CD4-positive, CD25-positive, alpha-beta regulatory T cell (primary cell): ENCODE data around the gene HTRA3. TPM values are rescaled to one million over a fixed set of nuclear protein-coding genes. Genes with fewer than 3 reads are reported as not detected.
A peak's percentile ranks its signal among the peaks of the same experiment; 100 is the strongest.

Experiments used
- ATAC-seq, 2 donors: fragments of 150-1000 bp; cut with Tn5 transposase; one replicate each; pipeline ENCODE4 v1.10.0; 2021; ENCODE audit warnings: low read depth in 2 of 2, moderate number of reproducible peaks in 2 of 2, moderate library complexity in 1 of 2
- DNase-seq, 3 donors: peaks; one replicate each; pipeline versions ENCODE4 v3.0.0 to v3.0.0-alpha.2; 2012 to 2022; ENCODE audit warnings: mixed read lengths in 1 of 3
- H3K27ac ChIP-seq: one replicate; pipeline ENCODE4 v1.7.0; 2013; ENCODE audit warnings: mild to moderate bottlenecking, low read length; ENCODE audit not compliant: insufficient read depth, poor library complexity, severe bottlenecking
- H3K27me3 ChIP-seq: one replicate; pipeline ENCODE4 v1.7.0; 2013; ENCODE audit warnings: low read length; ENCODE audit not compliant: control insufficient read depth, insufficient read depth
- H3K36me3 ChIP-seq: one replicate; pipeline ENCODE4 v1.7.0; 2013; ENCODE audit warnings: mild to moderate bottlenecking, low read length, moderate library complexity; ENCODE audit not compliant: control insufficient read depth, insufficient read depth
- H3K4me1 ChIP-seq: 2 replicates; pipeline ENCODE4 v1.7.0; 2013; ENCODE audit warnings: mild to moderate bottlenecking, low read length; ENCODE audit not compliant: insufficient read depth, control insufficient read depth, poor library complexity, severe bottlenecking
- H3K4me3 ChIP-seq: one replicate; pipeline ENCODE4 v1.7.0; 2013; ENCODE audit warnings: low read depth, mild to moderate bottlenecking, low read length, moderate library complexity
- H3K9me3 ChIP-seq, 2 experiments: 1 replicate in 1 of 2; 2 replicates in 1 of 2; pipeline ENCODE4 v1.7.0; 2013; ENCODE audit warnings: low read length in 2 of 2, mild to moderate bottlenecking in 1 of 2, moderate library complexity in 1 of 2; ENCODE audit not compliant: control insufficient read depth in 2 of 2
- H3K27ac Mint-ChIP-seq, 3 donors: one replicate each; pipeline ENCODE4 v1.8.0; 2020 to 2022; ENCODE audit warnings: mild to moderate bottlenecking in 3 of 3, mixed read lengths in 3 of 3, moderate library complexity in 2 of 3
- H3K27me3 Mint-ChIP-seq: one replicate; pipeline ENCODE4 v1.8.0; 2022; ENCODE audit warnings: mild to moderate bottlenecking, mixed read lengths
- H3K36me3 Mint-ChIP-seq: one replicate; pipeline ENCODE4 v1.8.0; 2020; ENCODE audit warnings: mixed read lengths
- H3K4me1 Mint-ChIP-seq, 4 donors: one replicate each; pipeline ENCODE4 v1.8.0; 2020 to 2022; ENCODE audit warnings: mixed read lengths in 4 of 4, mild to moderate bottlenecking in 1 of 4
- H3K4me3 Mint-ChIP-seq, 4 donors: one replicate each; pipeline ENCODE4 v1.8.0; 2020 to 2022; ENCODE audit warnings: mild to moderate bottlenecking in 4 of 4, mixed read lengths in 4 of 4, moderate library complexity in 3 of 4
- H3K9me3 Mint-ChIP-seq, 7 donors: one replicate each; pipeline ENCODE4 v1.8.0; 2020 to 2022; ENCODE audit warnings: mixed read lengths in 7 of 7, mild to moderate bottlenecking in 3 of 7, moderate library complexity in 2 of 7
- polyA plus RNA-seq, 4 donors: library from polyadenylated mRNA; unstranded; fragments of 300-500 nt; fragmentation: Illumina TruSeq; gene quantifications; one replicate each; pipeline ENCODE4 v1.2.3, GENCODE V29; 2021
- total RNA-seq: library from RNA; stranded (reverse); gene quantifications from one replicate; pipeline ENCODE4 v1.2.3, GENCODE V29; 2022

Gene HTRA3
- total and polyA plus RNA-seq, 5 donors from 2014 or later, result not detected

- H3K4me3 Mint-ChIP-seq, result no peak overlapping the region
- Histone ChIP-seq H3K4me3 (no peak overlapping the region), H3K27me3 (no peaks in the 10 kb centered on the region), H3K27ac (no peak overlapping the region), H3K36me3 (peaks cover 28% of the 10 kb centered on the region), H3K4me1 (no peaks in the 10 kb centered on the region), H3K9me3 (no peaks in the 10 kb centered on the region)
- peaks cover 0 to 6% (median 0%) of the 10 kb centered on the region in 4 donors for H3K4me1 Mint-ChIP-seq
- no peaks in the 10 kb centered on the region for H3K9me3 Mint-ChIP-seq
- ATAC-seq (no peak), DNase-seq (no peak)
- peaks cover 8% of the 10 kb centered on the region for H3K36me3 Mint-ChIP-seq
- no peak overlapping the region for H3K27ac Mint-ChIP-seq
- peaks cover 4% of the 10 kb centered on the region for H3K27me3 Mint-ChIP-seq
These were observed 33.9 kb upstream of the HTRA3 start for GRCh38 chr4:8235686-8236085.

- Histone ChIP-seq H3K4me3 (no peak overlapping the region), H3K27ac (no peak overlapping the region), H3K9me3 (no peaks in the 10 kb centered on the region), H3K36me3 (peaks cover 28% of the 10 kb centered on the region), H3K4me1 (no peaks in the 10 kb centered on the region), H3K27me3 (no peaks in the 10 kb centered on the region)
- Mint-ChIP-seq H3K27ac (peak overlapping the region in 1 of 3 donors; percentile 84), H3K4me1 (peaks cover 0 to 4% (median under 1%) of the 10 kb centered on the region in 4 donors), H3K27me3 (peaks cover 4% of the 10 kb centered on the region), H3K9me3 (no peaks in the 10 kb centered on the region), H3K36me3 (peaks cover 8% of the 10 kb centered on the region), H3K4me3 (no peak overlapping the region)
- DNase-seq (no peak), ATAC-seq (no peak)
These were observed 33.2 kb upstream of the HTRA3 start for GRCh38 chr4:8236106-8236919.

GRCh38 chr4:8236920-8237195 is 32.7 kb upstream of the HTRA3 start:
- ATAC-seq, result no peak
- Mint-ChIP-seq H3K36me3 (peaks cover 8% of the 10 kb centered on the region), H3K4me3 (no peak overlapping the region), H3K27ac (no peak overlapping the region), H3K4me1 (peaks cover 0 to 8% (median 3%) of the 10 kb centered on the region in 4 donors), H3K27me3 (peaks cover 4% of the 10 kb centered on the region), H3K9me3 (no peaks in the 10 kb centered on the region)
- H3K36me3 ChIP-seq, result peaks cover 28% of the 10 kb centered on the region
- no peak for DNase-seq
- no peaks in the 10 kb centered on the region for H3K27me3 ChIP-seq
- no peak overlapping the region for H3K4me3 ChIP-seq
- no peak overlapping the region for H3K27ac ChIP-seq
- H3K9me3 ChIP-seq, result no peaks in the 10 kb centered on the region
- peaks cover 3% of the 10 kb centered on the region for H3K4me1 ChIP-seq

GRCh38 chr4:8237256-8237989 is 32.1 kb upstream of the HTRA3 start:
- Mint-ChIP-seq H3K27ac (no peak overlapping the region), H3K27me3 (peaks cover 4% of the 10 kb centered on the region), H3K4me3 (no peak overlapping the region), H3K9me3 (no peaks in the 10 kb centered on the region), H3K36me3 (peaks cover 6% of the 10 kb centered on the region), H3K4me1 (peaks cover 0 to 13% (median 4%) of the 10 kb centered on the region in 4 donors)
- no peak for DNase-seq
- peaks cover 27% of the 10 kb centered on the region for H3K36me3 ChIP-seq
- H3K9me3 ChIP-seq, result no peaks in the 10 kb centered on the region
- H3K4me3 ChIP-seq, result no peak overlapping the region
- peaks cover 9% of the 10 kb centered on the region for H3K4me1 ChIP-seq
- no peak overlapping the region for H3K27ac ChIP-seq
- H3K27me3 ChIP-seq, result no peaks in the 10 kb centered on the region
- no peak for ATAC-seq

GRCh38 chr4:8238036-8238511 is 31.5 kb upstream of the HTRA3 start:
- Mint-ChIP-seq H3K36me3 (peaks cover 5% of the 10 kb centered on the region), H3K4me1 (peaks cover 0 to 15% (median 4%) of the 10 kb centered on the region in 4 donors), H3K4me3 (no peak overlapping the region), H3K27me3 (peaks cover 4% of the 10 kb centered on the region), H3K9me3 (no peaks in the 10 kb centered on the region), H3K27ac (no peak overlapping the region)
- peaks cover 20% of the 10 kb centered on the region for H3K36me3 ChIP-seq
- no peak overlapping the region for H3K4me3 ChIP-seq
- H3K27ac ChIP-seq, result no peak overlapping the region
- ATAC-seq (peak in 1 of 2 donors; percentile 22), DNase-seq (peak in 1 of 3 donors; percentile 31)
- H3K27me3 ChIP-seq, result no peaks in the 10 kb centered on the region
- no peaks in the 10 kb centered on the region for H3K9me3 ChIP-seq
- H3K4me1 ChIP-seq, result peaks cover 9% of the 10 kb centered on the region

GRCh38 chr4:8238515-8239053 is 31.0 kb upstream of the HTRA3 start:
- peaks cover 4% of the 10 kb centered on the region for H3K27me3 Mint-ChIP-seq
- ATAC-seq (no peak), DNase-seq (no peak)
- H3K36me3 Mint-ChIP-seq, result peaks cover 5% of the 10 kb centered on the region
- H3K27me3 ChIP-seq, result no peaks in the 10 kb centered on the region
- no peak overlapping the region for H3K27ac ChIP-seq
- H3K36me3 ChIP-seq, result peaks cover 15% of the 10 kb centered on the region
- H3K4me1 Mint-ChIP-seq, result peaks cover 0 to 15% (median 4%) of the 10 kb centered on the region in 4 donors
- H3K4me3 ChIP-seq, result no peak overlapping the region
- H3K4me1 ChIP-seq, result peaks cover 9% of the 10 kb centered on the region
- H3K9me3 ChIP-seq, result no peaks in the 10 kb centered on the region
- H3K4me3 Mint-ChIP-seq, result no peak overlapping the region
- no peaks in the 10 kb centered on the region for H3K9me3 Mint-ChIP-seq
- no peak overlapping the region for H3K27ac Mint-ChIP-seq

DNA sequence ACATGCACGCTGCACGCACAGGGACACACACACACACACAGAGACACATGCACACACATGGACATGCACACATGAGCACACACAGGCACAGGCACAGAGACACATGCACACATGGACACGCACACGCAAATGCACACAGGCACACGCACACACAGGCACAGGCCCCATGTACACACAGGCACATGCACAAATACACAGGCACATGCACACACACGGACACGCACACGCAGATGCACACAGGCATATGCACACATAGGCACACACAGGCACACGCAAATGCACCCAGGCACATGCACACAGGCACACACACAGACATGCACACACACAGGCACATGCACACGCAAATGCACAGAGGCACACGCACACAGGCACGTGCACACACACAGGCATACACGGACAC is 30.3 kb upstream of the HTRA3 start:
- H3K9me3 ChIP-seq, result no peaks in the 10 kb centered on the region
- Mint-ChIP-seq H3K36me3 (peaks cover 5% of the 10 kb centered on the region), H3K9me3 (no peaks in the 10 kb centered on the region), H3K27me3 (peaks cover 4% of the 10 kb centered on the region), H3K27ac (peak overlapping the region in 1 of 3 donors; percentile 45), H3K4me1 (peaks cover 0 to 15% (median 4%) of the 10 kb centered on the region in 4 donors), H3K4me3 (peak overlapping the region in 1 of 4 donors; percentile 38)
- H3K27ac ChIP-seq, result no peak overlapping the region
- no peak for ATAC-seq
- no peaks in the 10 kb centered on the region for H3K27me3 ChIP-seq
- no peak for DNase-seq
- peaks cover 9% of the 10 kb centered on the region for H3K36me3 ChIP-seq
- H3K4me1 ChIP-seq, result peaks cover 9% of the 10 kb centered on the region
- no peak overlapping the region for H3K4me3 ChIP-seq
